RCC 7860 (cell line): ENCODE results near the gene ELP2.
A peak's percentile ranks its signal among the peaks of the same experiment; 100 is the strongest.
"Not testable (repeated sequence)": the region's sequence is repeated elsewhere in the genome, so short reads cannot be mapped to it uniquely, and the experiment has no call there.

ENCODE experiments used
- DNase-seq: peaks from one replicate; pipeline ENCODE4 v3.0.0-alpha.2; 2015; ENCODE audit warnings: low spot score
- FAIRE-seq: peaks from 2 replicates; lab custom pipeline; 2012; peaks lifted over from hg19 to GRCh38; lab: Jason Lieb, UNC

ELP2 gene

GRCh38 chr18:36155851-36156757 lies 26.4 kb downstream of the ELP2 start:
- peak; percentile 78 for FAIRE-seq

GRCh38 chr18:36157441-36157840 lies 27.7 kb downstream of the ELP2 start:
- FAIRE-seq (no peak), DNase-seq (no peak)

More at GRCh38 chr18:36155851-36156757, 26.4 kb downstream of the ELP2 start:
- DNase-seq = no peak

GRCh38 chr18:36158266-36158867 lies 28.7 kb downstream of the ELP2 start:
- FAIRE-seq = peak; percentile 84

GRCh38 chr18:36160959-36161371 lies 31.3 kb downstream of the ELP2 start:
- DNase-seq (no peak), FAIRE-seq (no peak)

More at GRCh38 chr18:36158266-36158867, 28.7 kb downstream of the ELP2 start:
- peak; percentile 57 for DNase-seq

DNA sequence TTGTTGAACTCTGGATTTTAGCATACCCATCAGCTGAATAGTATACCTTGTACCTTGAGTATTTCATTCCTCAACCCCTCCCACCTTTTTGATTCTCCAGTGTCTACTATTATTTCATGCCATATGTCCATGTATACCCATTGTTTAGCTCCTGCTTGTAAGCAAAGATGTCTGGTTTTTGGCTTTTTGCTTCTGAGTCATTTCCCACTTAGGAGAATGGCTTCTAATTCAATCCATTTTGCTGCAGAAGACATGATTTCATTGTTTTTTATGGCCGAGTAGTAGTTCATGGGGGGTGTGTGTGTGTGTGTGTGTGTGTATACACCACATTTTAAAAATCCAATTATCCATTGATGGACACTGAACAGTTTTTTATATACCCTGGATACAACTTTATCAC lies 33.3 kb downstream of the ELP2 start:
- FAIRE-seq (no peak), DNase-seq (no peak)

DNA sequence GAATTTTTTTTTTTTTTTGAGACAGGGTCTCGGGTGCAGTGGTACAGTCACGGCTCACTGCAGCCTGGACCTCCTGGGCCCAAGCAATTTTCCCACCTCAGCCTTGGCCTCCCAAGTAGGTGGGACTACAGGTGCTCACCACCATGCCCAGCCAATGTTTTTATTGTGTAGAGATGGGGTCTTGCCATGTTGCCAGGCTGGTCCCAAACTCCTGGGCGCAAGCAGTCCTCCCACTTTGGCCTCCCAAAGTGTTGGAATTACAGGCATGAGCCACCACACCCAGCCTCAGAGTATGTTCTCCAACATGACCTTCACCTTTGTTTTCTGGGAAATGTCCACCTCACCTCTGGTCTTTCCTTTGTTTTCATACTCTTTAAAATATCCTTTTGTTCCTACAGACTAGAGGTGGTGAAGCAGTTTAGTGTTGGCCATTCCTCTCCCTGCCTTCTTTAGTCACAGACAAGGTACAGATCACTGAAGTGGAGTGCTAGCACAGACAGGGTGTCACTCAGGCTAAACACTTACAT lies 38.1 kb downstream of the ELP2 start:
- DNase-seq (no peak), FAIRE-seq (no peak)

DNA sequence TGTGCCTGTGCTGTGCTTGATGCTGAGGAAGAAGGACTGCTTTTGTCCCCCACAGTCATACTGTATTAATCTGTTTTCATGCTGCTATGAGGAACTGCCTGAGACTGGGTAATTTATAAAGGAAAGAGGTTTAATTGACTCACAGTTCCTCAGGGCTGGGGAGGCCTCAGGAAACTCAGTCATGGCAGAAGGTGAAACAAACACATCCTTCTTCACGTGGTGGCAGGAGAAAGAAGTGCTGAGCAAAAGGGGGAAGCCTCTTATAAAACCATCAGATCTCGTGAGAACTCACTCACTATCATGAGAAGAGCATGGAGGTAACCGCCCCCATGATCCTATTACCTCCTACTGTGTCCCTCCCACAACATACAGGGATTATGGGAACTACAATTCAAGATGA lies 38.6 kb downstream of the ELP2 start:
- not testable (repeated sequence) for FAIRE-seq, DNase-seq

GRCh38 chr18:36169938-36170337 lies 40.2 kb downstream of the ELP2 start:
- DNase-seq (no peak), FAIRE-seq (no peak)

GRCh38 chr18:36175481-36175880 lies 45.8 kb downstream of the ELP2 start:
- FAIRE-seq (no peak), DNase-seq (no peak)

GRCh38 chr18:36176177-36176584 lies 46.5 kb downstream of the ELP2 start:
- FAIRE-seq (no peak), DNase-seq (no peak)

DNA sequence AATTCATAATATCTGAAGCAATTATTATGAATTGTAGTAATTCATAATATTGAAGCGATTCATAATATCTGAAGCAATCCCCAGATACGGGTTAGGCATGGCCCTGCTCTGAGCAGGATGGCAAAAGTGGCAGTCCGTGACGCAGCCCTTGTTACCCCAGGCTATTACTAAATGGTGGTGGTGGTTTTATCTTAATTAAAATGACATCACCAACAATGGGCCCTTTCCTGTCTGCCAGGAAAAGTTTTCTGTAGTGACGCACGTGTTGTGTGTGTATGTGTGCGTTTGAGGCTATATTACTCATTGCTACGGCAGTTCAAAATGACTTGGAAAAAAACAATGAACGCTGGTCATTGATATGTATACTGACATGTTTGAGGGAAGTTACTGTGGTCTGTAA lies 47.0 kb downstream of the ELP2 start:
- no peak for FAIRE-seq
- DNase-seq = no peak

DNA sequence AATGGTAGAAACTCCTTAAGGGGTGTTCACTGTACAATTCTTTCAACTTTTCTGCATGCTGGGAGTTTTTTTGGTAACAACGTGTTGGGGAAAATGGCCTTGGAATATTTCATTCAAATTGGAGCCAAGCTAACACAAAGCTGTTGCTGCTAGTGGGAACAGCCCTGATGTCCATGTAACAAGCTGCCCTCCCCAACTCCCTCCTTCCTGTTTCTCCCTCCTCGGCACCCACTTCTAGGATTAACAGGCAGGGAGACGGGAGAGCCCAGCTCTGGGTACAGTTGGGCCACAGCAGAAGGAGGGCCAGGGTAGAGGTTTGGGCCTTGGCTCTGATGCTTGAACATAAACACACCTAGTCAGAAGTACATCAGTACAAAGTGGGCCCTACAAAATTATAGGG lies 48.2 kb downstream of the ELP2 start:
- no peak for FAIRE-seq

DNA sequence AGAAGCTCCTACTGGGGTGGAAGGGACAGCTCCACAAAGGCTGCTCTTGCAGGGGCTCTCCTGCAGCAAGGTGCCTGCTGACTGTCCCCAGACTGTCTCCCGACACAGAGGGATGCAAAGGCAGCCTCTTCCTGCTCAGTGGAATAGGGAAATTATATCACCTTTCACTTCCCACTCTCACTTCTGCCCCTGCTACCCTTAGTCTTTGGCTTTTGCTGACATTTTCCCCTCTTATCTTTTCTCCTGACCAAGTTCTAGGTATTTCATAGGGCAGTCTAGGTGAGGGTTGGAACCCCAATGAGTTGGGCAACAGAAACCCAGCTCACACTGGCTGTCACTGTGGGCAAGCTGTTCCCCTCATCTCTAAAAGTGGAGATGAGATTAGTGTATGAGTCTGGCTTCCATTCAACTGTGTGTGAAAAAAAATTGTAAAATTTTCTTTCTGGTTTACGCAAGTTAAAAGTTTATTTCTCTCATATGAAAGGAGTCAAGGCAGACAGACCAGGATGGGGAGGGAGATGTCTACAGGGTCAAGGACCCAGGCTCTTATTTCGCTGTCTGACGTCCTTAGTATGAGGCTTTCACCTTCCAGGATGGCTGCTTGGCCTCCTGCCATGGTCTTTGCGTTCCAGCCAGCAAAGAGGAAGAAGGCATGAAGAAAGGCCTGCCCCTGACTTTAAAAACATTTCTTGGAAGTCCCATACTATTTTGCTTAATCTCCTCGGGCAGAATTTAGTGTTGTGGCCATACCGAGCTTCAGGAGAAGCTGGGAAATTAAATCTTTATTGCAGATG lies 50.1 kb downstream of the ELP2 start:
- FAIRE-seq = no peak
- no peak for DNase-seq

More for the DNA sequence above, 48.2 kb downstream of the ELP2 start:
- no peak for DNase-seq

GRCh38 chr18:36181441-36181840 lies 51.7 kb downstream of the ELP2 start:
- FAIRE-seq (no peak), DNase-seq (no peak)

- DNase-seq (no peak), FAIRE-seq (no peak)
Measured at GRCh38 chr18:36181898-36182506, 52.3 kb downstream of the ELP2 start.

GRCh38 chr18:36183033-36183432 lies 53.3 kb downstream of the ELP2 start:
- FAIRE-seq = no peak
- no peak for DNase-seq

DNA sequence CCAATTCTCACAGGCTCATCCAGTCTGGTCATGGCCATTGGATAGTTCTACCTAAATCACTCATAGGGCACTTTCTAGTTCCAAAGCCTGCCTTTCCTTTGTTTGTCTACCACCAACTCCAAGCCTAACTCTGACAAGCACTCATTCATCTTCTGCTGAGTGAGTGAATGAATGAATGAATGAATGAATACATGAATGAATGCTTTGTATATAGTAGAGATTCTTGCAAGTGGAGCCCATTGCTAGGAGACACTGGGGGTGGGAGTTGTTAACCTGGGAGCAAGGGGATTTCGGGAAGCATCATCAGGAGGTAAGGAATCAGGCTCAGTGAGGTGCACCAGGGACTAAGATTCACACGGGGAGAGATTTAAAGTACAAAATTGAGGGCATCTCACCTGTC lies 54.3 kb downstream of the ELP2 start:
- DNase-seq (no peak), FAIRE-seq (no peak)

GRCh38 chr18:36185157-36185556 lies 55.5 kb downstream of the ELP2 start:
- DNase-seq = no peak

DNA sequence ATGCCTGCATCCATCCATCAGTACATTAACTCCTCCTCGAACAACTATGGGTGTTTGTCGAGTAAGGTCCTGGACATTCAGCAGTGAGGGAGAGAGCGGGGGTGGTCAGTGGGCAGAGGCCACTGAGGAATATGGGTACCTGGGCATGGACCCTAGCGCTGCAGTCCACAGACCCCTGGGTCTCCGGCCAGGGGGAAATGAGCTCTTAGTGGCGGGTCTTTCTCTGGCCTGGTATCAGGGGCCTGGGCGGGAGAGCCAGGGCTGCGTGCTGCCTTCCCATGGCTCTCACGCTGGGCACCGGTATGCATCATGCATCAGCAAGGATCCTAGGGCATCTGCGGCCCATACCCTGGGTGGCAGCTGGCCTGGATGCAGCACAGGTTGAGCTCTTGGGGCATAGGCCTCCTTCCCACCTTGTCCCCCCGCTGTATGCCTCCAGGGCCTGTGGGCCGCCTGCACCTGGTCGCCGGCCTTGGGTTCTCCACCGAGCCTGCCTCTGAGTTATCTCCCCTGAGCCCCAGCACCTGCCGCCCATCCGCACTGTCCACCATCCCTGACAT lies 56.3 kb downstream of the ELP2 start:
- DNase-seq = no peak
- FAIRE-seq = no peak

More at GRCh38 chr18:36185157-36185556, 55.5 kb downstream of the ELP2 start:
- no peak for FAIRE-seq

- no peak for DNase-seq
- FAIRE-seq = no peak
Measured at GRCh38 chr18:36186461-36187192, 56.9 kb downstream of the ELP2 start.
